GM12878 (cell line): ENCODE results near the gene SACM1L. TPM values are rescaled to one million over a fixed set of nuclear protein-coding genes. Genes with fewer than 3 reads are reported as not detected.
A peak's percentile ranks its signal among the peaks of the same experiment; 100 is the strongest.

Experiments
- BACH1 ChIP-seq: fragments of 450-650 bp; IDR thresholded peaks from 2 replicates; pipeline ENCODE4 v1.6.1; 2017; ENCODE audit warnings: mild to moderate bottlenecking, borderline replicate concordance
- CHD1 ChIP-seq: IDR thresholded peaks from 2 replicates; pipeline ENCODE4 v1.6.1; 2012; ENCODE audit warnings: low read depth, low read length, improper control_type of control experiment
- EED ChIP-seq: sonication (generic); IDR thresholded peaks from 2 replicates; pipeline ENCODE4 v1.6.1; 2016; ENCODE audit warnings: antibody characterized with exemption, low read depth
- EP300 ChIP-seq, 2 experiments: fragments of 150-350 bp in 1 of 2; IDR thresholded peaks; 2 replicates each; pipeline ENCODE4 v1.6.1; 2011 to 2012; ENCODE audit warnings: low read depth in 2 of 2, low read length in 2 of 2, borderline replicate concordance in 1 of 2, improper control_type of control experiment in 1 of 2, inconsistent platforms in 1 of 2; ENCODE audit not compliant: control insufficient read depth in 1 of 2
- ETV6 ChIP-seq, 2 experiments: fragments of 450-650 bp in 1 of 2; IDR thresholded peaks in 1 of 2; conservative IDR thresholded peaks in 1 of 2; 2 replicates each; pipeline ENCODE4 v1.6.1; 2014; ENCODE audit warnings: antibody characterized with exemption in 1 of 2, borderline replicate concordance in 1 of 2, low read depth in 1 of 2, mild to moderate bottlenecking in 1 of 2, moderate library complexity in 1 of 2
- HDGF ChIP-seq: fragments of 450-650 bp; IDR thresholded peaks from 2 replicates; pipeline ENCODE4 v1.6.1; 2016; ENCODE audit warnings: antibody characterized with exemption
- IRF4 ChIP-seq: IDR thresholded peaks from 2 replicates; pipeline ENCODE4 v1.6.1; 2011; ENCODE audit warnings: low read depth, low read length
- MTA2 ChIP-seq: fragments of 450-650 bp; IDR thresholded peaks from 2 replicates; pipeline ENCODE4 v1.6.1; 2016; ENCODE audit warnings: low read depth, mild to moderate bottlenecking, moderate library complexity
- RFX5 ChIP-seq: IDR thresholded peaks from 2 replicates; pipeline ENCODE4 v1.6.1; 2011; ENCODE audit warnings: low read depth, low read length, improper control_type of control experiment
- SMC3 ChIP-seq: IDR thresholded peaks from 2 replicates; pipeline ENCODE4 v1.6.1; 2011; ENCODE audit warnings: low read length, improper control_type of control experiment, borderline replicate concordance
- ZNF274 ChIP-seq: IDR thresholded peaks from one replicate; pipeline ENCODE4 v1.8.0; 2011; ENCODE audit not compliant: insufficient read length, insufficient read depth
- polyA plus RNA-seq, 11 experiments: library from polyadenylated mRNA; depleted of rRNA in 4 of 11; unstranded in 6 of 11; stranded (reverse) in 5 of 11; fragments of >200 nt; fragmentation: Nextera tagmentation in 4 of 11; fragmentation: Illumina TruSeq in 1 of 11; extraction: Ambion mirVana in 4 of 11; extraction: Trizol in 1 of 11; gene quantifications; 1 replicate in 1 of 11; 2 replicates in 10 of 11; pipeline versions ENCODE4 v1.2.1 to v1.2.3, GENCODE V29; 2011 to 2016; ENCODE audit warnings: inconsistent platforms in 2 of 11, missing spikeins in 2 of 11, low read depth in 1 of 11
- total RNA-seq, 4 experiments: library from RNA; depleted of rRNA in 3 of 4; stranded (reverse); fragments of >200 nt in 3 of 4; fragmentation: Illumina TruSeq in 1 of 4; extraction: Trizol in 1 of 4; gene quantifications; 2 replicates each; pipeline versions ENCODE4 v1.2.1 to v1.2.3, GENCODE V29; 2013 to 2021
- TF ChIP-seq, protein P1 (sequence below): fragments of 450-650 bp; formaldehyde crosslinking; IDR thresholded peaks from 2 replicates; pipeline ENCODE4 v1.4.0; 2022; ENCODE audit warnings: mild to moderate bottlenecking, moderate library complexity
- TF ChIP-seq, protein P2 (sequence below): fragments of 450-650 bp; IDR thresholded peaks from 2 replicates; pipeline ENCODE4 v1.6.1; 2017; ENCODE audit warnings: low read depth, mild to moderate bottlenecking, moderate library complexity
- TF ChIP-seq, protein P3 (sequence below): IDR thresholded peaks from 2 replicates; pipeline ENCODE4 v1.6.1; 2012; ENCODE audit warnings: improper control_type of control experiment, low read depth, low read length; ENCODE audit not compliant: insufficient replicate concordance
- TF ChIP-seq, protein P4 (sequence below): IDR thresholded peaks from 2 replicates; pipeline ENCODE4 v1.6.1; 2012; ENCODE audit warnings: mild to moderate bottlenecking, low read depth, low read length

Gene SACM1L
- total and polyA plus RNA-seq, 10 of the 15 experiments (the other 5 are each of a cell fraction or from before 2014, with no cell fraction given), result 16.5 to 48.3 (median 28.9) TPM

DNA sequence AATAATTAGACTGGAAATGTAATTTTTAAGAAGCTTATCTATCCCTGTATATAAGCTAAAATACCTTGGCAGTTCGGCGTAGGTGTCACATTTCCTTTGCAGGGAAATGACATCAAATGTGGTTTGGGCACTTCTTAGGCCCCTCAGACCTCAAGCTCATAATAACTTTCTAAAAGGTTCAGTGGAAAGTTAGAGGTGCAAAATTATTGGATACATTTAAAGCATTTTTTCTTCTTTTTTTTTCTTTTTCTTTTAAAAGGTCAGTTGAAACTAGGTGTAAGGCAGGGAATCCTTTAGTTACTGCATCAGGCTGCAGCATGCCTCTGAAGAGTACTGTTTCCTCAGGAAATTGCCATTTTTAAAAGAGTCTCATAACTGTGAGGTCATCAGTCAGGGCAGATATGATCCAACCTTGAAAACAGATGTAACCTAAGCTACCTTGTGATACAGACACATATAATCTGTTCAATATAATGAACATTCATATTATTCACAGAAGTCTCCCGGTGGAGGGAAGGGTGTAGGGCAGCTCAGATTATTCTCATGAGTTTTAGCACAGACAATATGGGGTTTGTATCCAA, 4.8 kb downstream of the SACM1L start (continued):
- TF ChIP-seq, protein P1, sequence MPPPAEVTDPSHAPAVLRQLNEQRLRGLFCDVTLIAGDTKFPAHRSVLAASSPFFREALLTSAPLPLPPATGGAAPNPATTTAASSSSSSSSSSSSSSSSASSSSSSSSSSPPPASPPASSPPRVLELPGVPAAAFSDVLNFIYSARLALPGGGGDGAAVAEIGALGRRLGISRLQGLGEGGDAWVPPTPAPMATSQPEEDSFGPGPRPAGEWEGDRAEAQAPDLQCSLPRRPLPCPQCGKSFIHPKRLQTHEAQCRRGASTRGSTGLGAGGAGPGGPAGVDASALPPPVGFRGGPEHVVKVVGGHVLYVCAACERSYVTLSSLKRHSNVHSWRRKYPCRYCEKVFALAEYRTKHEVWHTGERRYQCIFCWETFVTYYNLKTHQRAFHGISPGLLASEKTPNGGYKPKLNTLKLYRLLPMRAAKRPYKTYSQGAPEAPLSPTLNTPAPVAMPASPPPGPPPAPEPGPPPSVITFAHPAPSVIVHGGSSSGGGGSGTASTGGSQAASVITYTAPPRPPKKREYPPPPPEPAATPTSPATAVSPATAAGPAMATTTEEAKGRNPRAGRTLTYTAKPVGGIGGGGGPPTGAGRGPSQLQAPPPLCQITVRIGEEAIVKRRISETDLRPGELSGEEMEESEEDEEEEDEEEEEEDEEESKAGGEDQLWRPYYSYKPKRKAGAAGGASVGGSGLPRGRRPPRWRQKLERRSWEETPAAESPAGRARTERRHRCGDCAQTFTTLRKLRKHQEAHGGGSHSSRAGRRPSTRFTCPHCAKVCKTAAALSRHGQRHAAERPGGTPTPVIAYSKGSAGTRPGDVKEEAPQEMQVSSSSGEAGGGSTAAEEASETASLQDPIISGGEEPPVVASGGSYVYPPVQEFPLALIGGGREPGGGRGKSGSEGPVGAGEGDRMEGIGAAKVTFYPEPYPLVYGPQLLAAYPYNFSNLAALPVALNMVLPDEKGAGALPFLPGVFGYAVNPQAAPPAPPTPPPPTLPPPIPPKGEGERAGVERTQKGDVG (CRISPR knock-in tag), result no peak
- peak; percentile 57; the same call in 1 of the 2 replicates for TF ChIP-seq MTA2
- no peak for TF ChIP-seq IRF4
- TF ChIP-seq EP300 (IDR thresholded peaks at IDR 0.05; ENCODE audit: borderline replicate concordance in 1 of 2, control insufficient read depth in 1 of 2, low read depth in 2 of 2, low read length in 2 of 2), result 0 out of 4 replicates have a peak, but pooled peaks of 1 of the 2 experiments have one; percentile 30
- TF ChIP-seq CHD1, result no peak
- TF ChIP-seq EED, result no peak
- no peak for TF ChIP-seq HDGF
- TF ChIP-seq, protein P2, sequence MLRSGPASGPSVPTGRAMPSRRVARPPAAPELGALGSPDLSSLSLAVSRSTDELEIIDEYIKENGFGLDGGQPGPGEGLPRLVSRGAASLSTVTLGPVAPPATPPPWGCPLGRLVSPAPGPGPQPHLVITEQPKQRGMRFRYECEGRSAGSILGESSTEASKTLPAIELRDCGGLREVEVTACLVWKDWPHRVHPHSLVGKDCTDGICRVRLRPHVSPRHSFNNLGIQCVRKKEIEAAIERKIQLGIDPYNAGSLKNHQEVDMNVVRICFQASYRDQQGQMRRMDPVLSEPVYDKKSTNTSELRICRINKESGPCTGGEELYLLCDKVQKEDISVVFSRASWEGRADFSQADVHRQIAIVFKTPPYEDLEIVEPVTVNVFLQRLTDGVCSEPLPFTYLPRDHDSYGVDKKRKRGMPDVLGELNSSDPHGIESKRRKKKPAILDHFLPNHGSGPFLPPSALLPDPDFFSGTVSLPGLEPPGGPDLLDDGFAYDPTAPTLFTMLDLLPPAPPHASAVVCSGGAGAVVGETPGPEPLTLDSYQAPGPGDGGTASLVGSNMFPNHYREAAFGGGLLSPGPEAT, result peak; percentile 45; the same call in 1 of the 2 replicates
- no peak for TF ChIP-seq RFX5
- no peak for TF ChIP-seq ZNF274
- TF ChIP-seq, protein P3, sequence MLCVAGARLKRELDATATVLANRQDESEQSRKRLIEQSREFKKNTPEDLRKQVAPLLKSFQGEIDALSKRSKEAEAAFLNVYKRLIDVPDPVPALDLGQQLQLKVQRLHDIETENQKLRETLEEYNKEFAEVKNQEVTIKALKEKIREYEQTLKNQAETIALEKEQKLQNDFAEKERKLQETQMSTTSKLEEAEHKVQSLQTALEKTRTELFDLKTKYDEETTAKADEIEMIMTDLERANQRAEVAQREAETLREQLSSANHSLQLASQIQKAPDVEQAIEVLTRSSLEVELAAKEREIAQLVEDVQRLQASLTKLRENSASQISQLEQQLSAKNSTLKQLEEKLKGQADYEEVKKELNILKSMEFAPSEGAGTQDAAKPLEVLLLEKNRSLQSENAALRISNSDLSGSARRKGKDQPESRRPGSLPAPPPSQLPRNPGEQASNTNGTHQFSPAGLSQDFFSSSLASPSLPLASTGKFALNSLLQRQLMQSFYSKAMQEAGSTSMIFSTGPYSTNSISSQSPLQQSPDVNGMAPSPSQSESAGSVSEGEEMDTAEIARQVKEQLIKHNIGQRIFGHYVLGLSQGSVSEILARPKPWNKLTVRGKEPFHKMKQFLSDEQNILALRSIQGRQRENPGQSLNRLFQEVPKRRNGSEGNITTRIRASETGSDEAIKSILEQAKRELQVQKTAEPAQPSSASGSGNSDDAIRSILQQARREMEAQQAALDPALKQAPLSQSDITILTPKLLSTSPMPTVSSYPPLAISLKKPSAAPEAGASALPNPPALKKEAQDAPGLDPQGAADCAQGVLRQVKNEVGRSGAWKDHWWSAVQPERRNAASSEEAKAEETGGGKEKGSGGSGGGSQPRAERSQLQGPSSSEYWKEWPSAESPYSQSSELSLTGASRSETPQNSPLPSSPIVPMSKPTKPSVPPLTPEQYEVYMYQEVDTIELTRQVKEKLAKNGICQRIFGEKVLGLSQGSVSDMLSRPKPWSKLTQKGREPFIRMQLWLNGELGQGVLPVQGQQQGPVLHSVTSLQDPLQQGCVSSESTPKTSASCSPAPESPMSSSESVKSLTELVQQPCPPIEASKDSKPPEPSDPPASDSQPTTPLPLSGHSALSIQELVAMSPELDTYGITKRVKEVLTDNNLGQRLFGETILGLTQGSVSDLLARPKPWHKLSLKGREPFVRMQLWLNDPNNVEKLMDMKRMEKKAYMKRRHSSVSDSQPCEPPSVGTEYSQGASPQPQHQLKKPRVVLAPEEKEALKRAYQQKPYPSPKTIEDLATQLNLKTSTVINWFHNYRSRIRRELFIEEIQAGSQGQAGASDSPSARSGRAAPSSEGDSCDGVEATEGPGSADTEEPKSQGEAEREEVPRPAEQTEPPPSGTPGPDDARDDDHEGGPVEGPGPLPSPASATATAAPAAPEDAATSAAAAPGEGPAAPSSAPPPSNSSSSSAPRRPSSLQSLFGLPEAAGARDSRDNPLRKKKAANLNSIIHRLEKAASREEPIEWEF, result no peak
- TF ChIP-seq, protein P4, sequence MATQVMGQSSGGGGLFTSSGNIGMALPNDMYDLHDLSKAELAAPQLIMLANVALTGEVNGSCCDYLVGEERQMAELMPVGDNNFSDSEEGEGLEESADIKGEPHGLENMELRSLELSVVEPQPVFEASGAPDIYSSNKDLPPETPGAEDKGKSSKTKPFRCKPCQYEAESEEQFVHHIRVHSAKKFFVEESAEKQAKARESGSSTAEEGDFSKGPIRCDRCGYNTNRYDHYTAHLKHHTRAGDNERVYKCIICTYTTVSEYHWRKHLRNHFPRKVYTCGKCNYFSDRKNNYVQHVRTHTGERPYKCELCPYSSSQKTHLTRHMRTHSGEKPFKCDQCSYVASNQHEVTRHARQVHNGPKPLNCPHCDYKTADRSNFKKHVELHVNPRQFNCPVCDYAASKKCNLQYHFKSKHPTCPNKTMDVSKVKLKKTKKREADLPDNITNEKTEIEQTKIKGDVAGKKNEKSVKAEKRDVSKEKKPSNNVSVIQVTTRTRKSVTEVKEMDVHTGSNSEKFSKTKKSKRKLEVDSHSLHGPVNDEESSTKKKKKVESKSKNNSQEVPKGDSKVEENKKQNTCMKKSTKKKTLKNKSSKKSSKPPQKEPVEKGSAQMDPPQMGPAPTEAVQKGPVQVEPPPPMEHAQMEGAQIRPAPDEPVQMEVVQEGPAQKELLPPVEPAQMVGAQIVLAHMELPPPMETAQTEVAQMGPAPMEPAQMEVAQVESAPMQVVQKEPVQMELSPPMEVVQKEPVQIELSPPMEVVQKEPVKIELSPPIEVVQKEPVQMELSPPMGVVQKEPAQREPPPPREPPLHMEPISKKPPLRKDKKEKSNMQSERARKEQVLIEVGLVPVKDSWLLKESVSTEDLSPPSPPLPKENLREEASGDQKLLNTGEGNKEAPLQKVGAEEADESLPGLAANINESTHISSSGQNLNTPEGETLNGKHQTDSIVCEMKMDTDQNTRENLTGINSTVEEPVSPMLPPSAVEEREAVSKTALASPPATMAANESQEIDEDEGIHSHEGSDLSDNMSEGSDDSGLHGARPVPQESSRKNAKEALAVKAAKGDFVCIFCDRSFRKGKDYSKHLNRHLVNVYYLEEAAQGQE, result no peak
- no peak for TF ChIP-seq SMC3
- TF ChIP-seq BACH1, result no peak
- peak in 1 of 2 experiments; percentile 51; a peak in 2 of 4 replicates for TF ChIP-seq ETV6 (conservative IDR thresholded peaks at IDR 0.05 in 1 of 2, IDR thresholded peaks at IDR 0.05 in 1 of 2; ENCODE audit: borderline replicate concordance in 1 of 2, low read depth in 1 of 2)
